ENCODE measurements around the gene HSPB9.

HSPB9 gene

DNA sequence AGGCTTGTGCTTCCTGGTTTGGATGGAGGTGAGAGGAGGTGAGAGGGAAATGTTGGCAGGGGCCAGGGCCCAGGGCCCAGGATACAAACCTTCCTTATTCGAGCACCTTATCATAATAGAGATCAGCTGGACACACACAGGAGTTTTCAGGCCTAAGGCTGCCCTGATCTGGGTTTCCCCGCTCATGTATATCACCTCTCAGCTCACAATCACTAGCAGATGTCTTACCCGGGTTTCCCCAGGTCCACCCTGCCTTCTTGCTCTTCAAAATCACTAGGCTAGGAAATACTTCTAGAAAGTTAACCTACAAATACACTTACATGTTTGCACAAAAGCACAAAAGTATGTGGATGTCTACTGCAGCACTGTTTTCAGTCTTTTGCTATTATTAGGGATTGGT, 4.2 kb downstream of the HSPB9 start:
- Histone ChIP-seq H3K27me3 (ENCODE audit: insufficient read depth, low read length) (no peaks in the 10 kb centered on the region), H3K27ac (ENCODE audit: low read depth, low read length) (no peak overlapping the region), H3K9ac (ENCODE audit: low read depth, low read length) (no peak overlapping the region), H3K4me1 (ENCODE audit: insufficient read depth, low read length) (peaks cover 4% of the 10 kb centered on the region; the same call in 1 of the 2 replicates), H3K4me3 (ENCODE audit: low read length) (no peak overlapping the region), H3K9me3 (ENCODE audit: insufficient read depth, low read depth, low read length) (no peaks in the 10 kb centered on the region), H3K36me3 (ENCODE audit: insufficient read depth, low read length) (peaks cover 62% of the 10 kb centered on the region)
- WGBS: 93% methylated on average over 3 of the region's 3 CpGs

DNA sequence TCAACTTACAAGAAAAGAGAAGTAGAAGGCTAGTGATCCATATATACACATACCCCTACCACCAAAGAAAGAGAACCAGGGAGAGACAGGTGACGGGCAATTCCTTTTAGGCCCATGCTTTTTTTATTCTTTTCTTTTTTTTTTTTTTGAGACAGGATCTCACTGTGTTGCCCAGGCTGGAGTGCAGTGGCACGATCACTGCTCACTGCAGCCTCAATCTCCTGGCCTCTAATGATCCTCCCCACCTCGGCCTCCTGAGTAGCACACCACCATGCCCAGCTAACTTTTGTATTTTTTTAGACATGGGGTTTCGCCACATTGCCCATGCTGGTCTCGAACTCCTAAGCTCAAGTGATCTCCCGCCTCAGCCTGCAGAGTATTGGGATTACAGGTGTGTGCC, 4.8 kb downstream of the HSPB9 start:
- Histone ChIP-seq H3K27ac (ENCODE audit: low read depth, low read length) (no peak overlapping the region), H3K4me3 (ENCODE audit: low read length) (no peak overlapping the region), H3K36me3 (ENCODE audit: insufficient read depth, low read length) (peaks cover 62% of the 10 kb centered on the region), H3K9ac (ENCODE audit: low read depth, low read length) (no peak overlapping the region), H3K9me3 (ENCODE audit: insufficient read depth, low read depth, low read length) (no peaks in the 10 kb centered on the region), H3K4me1 (ENCODE audit: insufficient read depth, low read length) (peaks cover 4% of the 10 kb centered on the region; the same call in 1 of the 2 replicates), H3K27me3 (ENCODE audit: insufficient read depth, low read length) (no peaks in the 10 kb centered on the region)
- WGBS: 92% methylated on average over 6 of the region's 6 CpGs

DNA sequence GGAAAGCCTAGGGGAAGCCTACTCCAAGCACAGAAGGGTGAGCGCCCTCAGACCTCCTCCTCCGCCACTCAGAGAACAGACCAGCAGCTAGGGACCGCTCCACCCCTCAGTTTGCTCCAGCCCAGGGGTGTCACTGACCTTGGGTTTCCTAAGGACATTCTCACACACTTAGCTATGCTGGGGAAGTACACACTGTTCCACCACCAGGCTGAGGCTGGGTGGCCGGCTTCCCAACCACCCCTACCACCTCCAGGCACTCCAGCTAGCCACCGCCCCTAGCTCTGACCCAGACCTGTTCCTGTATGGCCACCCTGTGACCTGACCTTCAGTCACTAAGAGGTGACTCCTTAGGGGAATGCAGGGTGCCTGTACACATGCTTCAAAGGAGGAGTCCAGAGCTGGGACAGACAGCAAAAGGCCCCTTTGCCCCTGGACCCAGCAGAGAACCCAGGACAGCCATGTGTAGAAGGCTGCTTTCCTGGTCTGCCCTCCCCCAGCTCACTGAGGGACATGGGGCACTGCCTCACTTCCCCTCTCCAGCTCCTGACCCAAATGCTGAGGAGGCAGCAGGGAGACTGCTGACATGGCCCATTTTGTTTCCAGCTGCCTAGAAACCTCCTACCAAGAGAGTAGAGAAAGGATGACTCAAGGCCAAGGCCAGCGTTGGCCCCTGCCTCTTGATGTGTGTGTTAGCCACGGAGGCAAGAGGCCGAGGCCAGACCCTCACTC, 6.7 kb downstream of the HSPB9 start:
- Histone ChIP-seq H3K9me3 (ENCODE audit: insufficient read depth, low read depth, low read length) (no peaks in the 10 kb centered on the region), H3K9ac (ENCODE audit: low read depth, low read length) (no peak overlapping the region), H3K27ac (ENCODE audit: low read depth, low read length) (no peak overlapping the region), H3K4me3 (ENCODE audit: low read length) (no peak overlapping the region), H3K27me3 (ENCODE audit: insufficient read depth, low read length) (no peaks in the 10 kb centered on the region), H3K36me3 (ENCODE audit: insufficient read depth, low read length) (peaks cover 66% of the 10 kb centered on the region), H3K4me1 (ENCODE audit: insufficient read depth, low read length) (peaks cover 6% of the 10 kb centered on the region; the same call in 1 of the 2 replicates)
- 97% methylated on average over 8 of the region's 8 CpGs for WGBS

GRCh38 chr17:42130310-42130936, 7.8 kb downstream of the HSPB9 start:
- Histone ChIP-seq H3K4me3 (ENCODE audit: low read length) (no peak overlapping the region), H3K27ac (ENCODE audit: low read depth, low read length) (no peak overlapping the region), H3K4me1 (ENCODE audit: insufficient read depth, low read length) (peaks cover 8% of the 10 kb centered on the region; the same call in 1 of the 2 replicates), H3K36me3 (ENCODE audit: insufficient read depth, low read length) (peaks cover 56% of the 10 kb centered on the region), H3K9ac (ENCODE audit: low read depth, low read length) (no peak overlapping the region), H3K27me3 (ENCODE audit: insufficient read depth, low read length) (no peaks in the 10 kb centered on the region), H3K9me3 (ENCODE audit: insufficient read depth, low read depth, low read length) (no peaks in the 10 kb centered on the region)
- 94% methylated on average over 16 of the region's 16 CpGs for WGBS

DNA sequence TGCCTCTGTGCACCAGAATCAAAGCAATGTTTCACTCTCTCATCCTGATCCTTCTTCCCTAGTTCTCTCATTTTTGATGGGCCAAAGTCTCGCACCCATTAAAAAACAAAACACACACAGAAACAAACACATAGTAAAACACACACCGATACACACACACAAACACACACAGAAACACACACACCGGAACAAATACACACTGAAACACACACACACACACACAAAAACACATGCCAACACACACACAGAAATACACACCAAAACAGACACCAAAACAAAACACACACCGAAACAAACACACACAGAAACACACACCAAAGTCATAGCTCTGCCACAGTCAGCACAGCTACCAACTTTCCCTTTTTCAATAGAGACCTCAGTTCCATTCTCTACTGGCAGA, 8.6 kb downstream of the HSPB9 start:
- H3K9ac ChIP-seq (ENCODE audit: low read depth, low read length): no peak overlapping the region
- H3K4me3 ChIP-seq (ENCODE audit: low read length): no peak overlapping the region
- H3K9me3 ChIP-seq (ENCODE audit: insufficient read depth, low read depth, low read length): no peaks in the 10 kb centered on the region
- H3K36me3 ChIP-seq (ENCODE audit: insufficient read depth, low read length): peaks cover 49% of the 10 kb centered on the region
- peaks cover 10% of the 10 kb centered on the region; the same call in 1 of the 2 replicates for H3K4me1 ChIP-seq (ENCODE audit: insufficient read depth, low read length)
- no peaks in the 10 kb centered on the region for H3K27me3 ChIP-seq (ENCODE audit: insufficient read depth, low read length)
- H3K27ac ChIP-seq (ENCODE audit: low read depth, low read length): no peak overlapping the region
- 93% methylated on average over 4 of the region's 4 CpGs for WGBS

GRCh38 chr17:42131981-42132432, 9.4 kb downstream of the HSPB9 start:
- no peaks in the 10 kb centered on the region for H3K27me3 ChIP-seq (ENCODE audit: insufficient read depth, low read length)
- H3K4me1 ChIP-seq (ENCODE audit: insufficient read depth, low read length): peaks cover 10% of the 10 kb centered on the region; the same call in 1 of the 2 replicates
- H3K27ac ChIP-seq (ENCODE audit: low read depth, low read length): no peak overlapping the region
- no peaks in the 10 kb centered on the region for H3K9me3 ChIP-seq (ENCODE audit: insufficient read depth, low read depth, low read length)
- 77% methylated on average over 3 of the region's 4 CpGs for whole genome bisulfite sequencing
- H3K4me3 ChIP-seq (ENCODE audit: low read length): no peak overlapping the region
- no peak overlapping the region for H3K9ac ChIP-seq (ENCODE audit: low read depth, low read length)
- H3K36me3 ChIP-seq (ENCODE audit: insufficient read depth, low read length): peaks cover 43% of the 10 kb centered on the region

- no peaks in the 10 kb centered on the region for H3K27me3 ChIP-seq (ENCODE audit: insufficient read depth, low read length)
- H3K9ac ChIP-seq (ENCODE audit: low read depth, low read length): no peak overlapping the region
- no peak overlapping the region for H3K4me3 ChIP-seq (ENCODE audit: low read length)
- H3K27ac ChIP-seq (ENCODE audit: low read depth, low read length): no peak overlapping the region
- WGBS: 85% methylated on average over 3 of the region's 3 CpGs
- H3K36me3 ChIP-seq (ENCODE audit: insufficient read depth, low read length): peaks cover 34% of the 10 kb centered on the region
- H3K9me3 ChIP-seq (ENCODE audit: insufficient read depth, low read depth, low read length): no peaks in the 10 kb centered on the region
- peaks cover 10% of the 10 kb centered on the region; the same call in 1 of the 2 replicates for H3K4me1 ChIP-seq (ENCODE audit: insufficient read depth, low read length)
These were observed 10.3 kb downstream of the HSPB9 start for GRCh38 chr17:42132941-42133340.

- Histone ChIP-seq H3K4me1 (ENCODE audit: insufficient read depth, low read length) (peaks cover 10% of the 10 kb centered on the region; the same call in 1 of the 2 replicates), H3K9me3 (ENCODE audit: insufficient read depth, low read depth, low read length) (no peaks in the 10 kb centered on the region), H3K9ac (ENCODE audit: low read depth, low read length) (no peak overlapping the region), H3K4me3 (ENCODE audit: low read length) (no peak overlapping the region), H3K27me3 (ENCODE audit: insufficient read depth, low read length) (no peaks in the 10 kb centered on the region), H3K36me3 (ENCODE audit: insufficient read depth, low read length) (peaks cover 28% of the 10 kb centered on the region), H3K27ac (ENCODE audit: low read depth, low read length) (no peak overlapping the region)
- WGBS: 93% methylated on average over 4 of the region's 4 CpGs
These were observed 10.9 kb downstream of the HSPB9 start for GRCh38 chr17:42133461-42134041.

GRCh38 chr17:42135151-42135550, 12.5 kb downstream of the HSPB9 start:
- Histone ChIP-seq H3K4me3 (ENCODE audit: low read length) (no peak overlapping the region), H3K9me3 (ENCODE audit: insufficient read depth, low read depth, low read length) (no peaks in the 10 kb centered on the region), H3K36me3 (ENCODE audit: insufficient read depth, low read length) (peaks cover 12% of the 10 kb centered on the region), H3K27me3 (ENCODE audit: insufficient read depth, low read length) (no peaks in the 10 kb centered on the region), H3K4me1 (ENCODE audit: insufficient read depth, low read length) (peaks cover 10% of the 10 kb centered on the region; the same call in 1 of the 2 replicates), H3K9ac (ENCODE audit: low read depth, low read length) (no peak overlapping the region), H3K27ac (ENCODE audit: low read depth, low read length) (no peak overlapping the region)
- WGBS: 98% methylated on average over 6 of the region's 6 CpGs

- 87% methylated on average over 15 of the region's 15 CpGs for WGBS
- H3K9ac ChIP-seq (ENCODE audit: low read depth, low read length): no peak overlapping the region
- H3K4me3 ChIP-seq (ENCODE audit: low read length): no peak overlapping the region
These were observed 13.4 kb downstream of the HSPB9 start for GRCh38 chr17:42135664-42136653.

More at GRCh38 chr17:42135664-42136653, 13.4 kb downstream of the HSPB9 start:
- Histone ChIP-seq H3K36me3 (ENCODE audit: insufficient read depth, low read length) (0 out of 2 replicates have a peak, but pooled peaks cover 6% of the 10 kb centered on the region), H3K27me3 (ENCODE audit: insufficient read depth, low read length) (no peaks in the 10 kb centered on the region), H3K9me3 (ENCODE audit: insufficient read depth, low read depth, low read length) (no peaks in the 10 kb centered on the region), H3K4me1 (ENCODE audit: insufficient read depth, low read length) (peaks cover 10% of the 10 kb centered on the region; the same call in 1 of the 2 replicates), H3K27ac (ENCODE audit: low read depth, low read length) (no peak overlapping the region)

Data from HUES64 (cell line).